Measurements from ENCODE around the gene UAP1L1.

Gene UAP1L1

DNA sequence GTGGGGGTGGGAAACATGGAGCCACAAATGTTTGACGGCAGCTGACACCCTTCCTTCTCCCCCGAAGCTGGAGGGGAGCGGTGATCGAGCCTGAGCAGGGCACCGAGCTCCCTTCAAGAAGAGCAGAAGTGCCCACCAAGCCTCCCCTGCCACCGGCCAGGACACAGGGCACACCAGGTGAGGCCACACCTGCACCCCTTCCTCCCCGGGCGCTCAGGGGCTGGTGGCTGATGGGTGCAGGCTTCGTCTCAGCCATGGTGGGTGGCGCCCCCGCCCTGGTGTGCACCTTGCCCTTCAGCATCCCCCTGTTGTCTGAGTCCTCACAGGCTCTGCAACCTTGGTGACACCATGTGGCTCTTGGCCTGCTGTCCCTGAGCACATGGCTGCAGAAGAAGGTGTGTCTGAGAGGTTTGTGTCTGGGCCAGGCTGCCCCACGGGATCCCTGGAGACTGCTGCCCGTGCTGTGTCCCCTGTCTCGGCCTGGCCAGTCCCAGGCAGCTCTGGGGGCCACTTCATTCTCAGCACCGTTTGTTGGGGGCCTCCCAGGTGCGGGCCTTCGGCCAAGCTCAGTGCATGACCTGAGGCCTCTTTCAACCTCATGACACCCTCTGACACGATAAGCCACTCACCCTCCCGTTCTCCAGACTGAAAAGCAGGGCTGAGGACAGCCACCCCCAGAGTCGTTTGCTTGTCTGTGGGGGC, 20.6 kb downstream of the UAP1L1 start:
- no peak for DNase-seq (ENCODE audit: low read depth)

DNA sequence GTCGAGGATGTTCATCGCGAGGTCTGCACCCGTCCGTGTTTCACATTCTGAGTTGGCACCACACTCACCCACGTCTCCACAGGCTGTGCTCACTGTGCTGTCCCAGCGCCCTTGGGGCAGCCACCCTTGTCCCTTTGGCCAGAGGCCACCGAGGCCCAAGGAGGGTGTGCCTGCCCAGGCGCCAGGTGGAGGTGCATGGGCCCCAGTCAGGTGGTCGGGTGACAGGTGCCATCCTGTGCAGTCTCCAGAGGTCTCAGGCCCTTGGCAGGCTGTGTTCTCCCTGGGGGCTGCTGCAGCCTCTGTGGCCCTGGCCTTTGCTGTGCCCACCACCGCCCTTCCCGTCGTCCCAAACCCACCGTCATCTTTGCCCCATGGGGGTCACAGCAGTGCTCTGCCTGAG, 21.9 kb downstream of the UAP1L1 start:
- no peak for DNase-seq (ENCODE audit: low read depth)

DNA sequence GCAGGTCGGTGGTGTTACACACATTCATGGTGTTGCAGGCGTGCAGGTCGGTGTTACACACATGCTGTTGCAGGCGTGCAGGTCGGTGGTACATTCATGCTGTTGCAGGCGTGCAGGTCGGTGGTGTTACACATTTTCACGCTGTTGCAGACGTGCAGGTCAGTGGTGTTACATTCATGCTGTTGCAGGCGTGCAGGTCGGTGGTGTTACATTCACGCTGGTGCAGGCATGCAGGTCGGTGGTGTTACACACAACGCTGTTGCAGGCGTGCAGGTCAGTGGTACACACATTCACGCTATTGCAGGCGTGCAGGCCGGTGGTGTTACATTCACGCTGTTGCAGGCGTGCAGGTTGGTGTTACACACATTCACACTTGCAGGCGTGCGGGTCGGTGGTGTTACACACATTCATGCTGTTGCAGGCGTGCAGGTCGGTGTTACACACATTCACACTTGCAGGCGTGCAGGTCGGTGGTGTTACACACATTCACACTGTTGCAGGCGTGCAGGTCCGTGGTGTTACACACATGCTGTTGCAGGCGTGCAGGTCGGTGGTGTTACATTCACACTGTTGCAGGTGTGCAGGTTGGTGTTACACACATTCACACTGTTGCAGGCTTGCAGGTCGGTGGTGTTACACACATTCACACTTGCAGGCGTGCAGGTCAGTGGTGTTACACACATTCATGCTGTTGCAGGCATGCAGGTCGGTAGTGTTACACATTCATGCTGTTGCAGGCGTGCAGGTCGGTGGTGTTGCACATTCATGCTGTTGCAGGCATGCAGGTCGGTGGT, 26.1 kb downstream of the UAP1L1 start:
- DNase-seq (ENCODE audit: low read depth): no peak

DNA sequence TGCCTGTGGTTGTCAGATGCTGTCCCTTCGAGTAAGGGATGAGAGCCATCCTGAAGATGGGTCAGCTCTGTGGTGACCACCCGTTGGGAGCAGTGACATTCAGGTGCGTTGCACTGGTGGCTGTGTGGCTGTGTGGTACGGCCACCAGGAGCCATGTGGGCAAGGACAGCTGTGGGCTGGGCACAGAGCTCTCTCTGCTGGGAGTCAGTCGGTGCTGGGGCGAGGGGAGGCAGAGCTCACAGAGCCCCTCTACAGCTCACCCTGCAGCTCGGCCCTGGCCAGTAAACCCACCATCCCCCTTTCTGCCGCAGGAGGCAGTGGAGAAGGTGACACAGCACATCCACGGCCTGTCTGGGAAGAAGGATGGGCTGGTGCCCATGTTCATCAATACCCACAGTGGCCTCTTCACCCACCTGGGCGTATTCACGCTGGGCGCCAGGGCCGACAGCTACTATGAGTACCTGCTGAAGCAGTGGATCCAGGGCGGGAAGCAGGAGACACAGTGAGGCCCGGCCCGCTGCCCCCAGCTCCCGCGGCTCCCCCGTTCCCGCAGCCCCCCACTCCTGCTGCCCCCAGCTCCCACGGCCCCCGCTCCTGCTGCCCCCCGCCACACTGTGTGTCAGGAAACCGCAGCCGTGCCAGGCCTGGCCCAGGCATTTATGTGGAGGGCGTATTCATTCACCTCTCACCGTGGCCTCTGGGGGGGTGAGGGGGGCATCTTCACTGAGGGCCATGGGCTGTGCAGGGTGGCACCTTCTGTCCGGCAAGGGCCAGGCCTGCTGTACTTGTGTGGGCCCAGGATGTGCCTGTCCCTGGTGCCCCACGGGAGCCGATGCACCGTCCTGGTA, 28.7 kb downstream of the UAP1L1 start:
- DNase-seq (ENCODE audit: low read depth): no peak

- no peak for DNase-seq (ENCODE audit: low read depth)
These were observed 29.4 kb downstream of the UAP1L1 start for GRCh38 chr9:137106662-137107250.

GRCh38 chr9:137107312-137107921, 30.1 kb downstream of the UAP1L1 start:
- DNase-seq (ENCODE audit: low read depth): no peak

- no peak for DNase-seq (ENCODE audit: low read depth)
These were observed 30.7 kb downstream of the UAP1L1 start for GRCh38 chr9:137107982-137108381.

- DNase-seq (ENCODE audit: low read depth): no peak
These were observed 31.4 kb downstream of the UAP1L1 start for GRCh38 chr9:137108608-137109249.

DNA sequence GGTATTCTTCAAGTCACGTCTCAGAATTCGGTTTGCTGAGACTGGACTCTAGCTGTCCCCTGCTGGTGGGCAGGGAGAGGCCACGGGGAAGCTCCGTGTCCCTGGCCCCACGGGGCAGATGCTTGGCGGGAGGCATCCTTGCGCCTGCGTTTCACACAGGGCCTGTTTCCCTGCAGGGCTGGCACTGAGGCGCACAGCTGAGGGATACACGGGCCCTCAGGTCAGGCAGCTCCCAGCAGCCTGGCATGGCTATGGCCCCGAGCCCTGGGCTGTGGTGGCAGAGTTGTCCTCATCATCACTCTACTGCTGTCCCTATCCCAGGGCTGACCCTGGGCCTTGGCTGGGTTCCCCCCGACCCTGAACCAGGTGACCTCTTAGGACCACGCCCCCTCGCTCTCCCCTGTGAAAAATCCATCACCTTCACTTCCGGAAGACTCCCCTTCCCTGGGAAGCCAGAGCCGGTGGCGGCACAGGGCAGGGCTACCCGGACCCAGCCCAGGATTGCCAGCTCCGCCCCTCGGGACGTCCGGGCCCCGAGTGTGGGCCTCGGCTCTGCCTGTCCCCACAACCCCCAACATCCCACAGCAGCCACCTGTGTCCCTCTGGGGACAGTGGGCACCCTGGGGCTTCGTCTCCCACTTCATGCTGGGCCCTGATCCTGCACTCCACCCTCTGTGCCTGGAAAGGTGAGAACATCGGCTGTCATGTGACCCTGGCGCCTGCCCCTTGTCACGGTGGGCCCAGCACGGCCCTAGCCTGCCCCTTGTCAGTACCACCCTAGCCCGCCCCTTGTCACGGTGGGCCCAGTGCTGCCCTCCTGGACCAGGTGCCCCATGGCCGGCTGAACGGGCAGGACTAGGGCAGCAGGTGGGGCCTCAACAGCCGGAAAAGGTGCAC, 32.2 kb downstream of the UAP1L1 start:
- no peak for DNase-seq (ENCODE audit: low read depth)

GRCh38 chr9:137110147-137110910, 33.0 kb downstream of the UAP1L1 start:
- DNase-seq (ENCODE audit: low read depth): no peak

- DNase-seq (ENCODE audit: low read depth): no peak
These were observed 33.8 kb downstream of the UAP1L1 start for GRCh38 chr9:137110911-137111787.

DNA sequence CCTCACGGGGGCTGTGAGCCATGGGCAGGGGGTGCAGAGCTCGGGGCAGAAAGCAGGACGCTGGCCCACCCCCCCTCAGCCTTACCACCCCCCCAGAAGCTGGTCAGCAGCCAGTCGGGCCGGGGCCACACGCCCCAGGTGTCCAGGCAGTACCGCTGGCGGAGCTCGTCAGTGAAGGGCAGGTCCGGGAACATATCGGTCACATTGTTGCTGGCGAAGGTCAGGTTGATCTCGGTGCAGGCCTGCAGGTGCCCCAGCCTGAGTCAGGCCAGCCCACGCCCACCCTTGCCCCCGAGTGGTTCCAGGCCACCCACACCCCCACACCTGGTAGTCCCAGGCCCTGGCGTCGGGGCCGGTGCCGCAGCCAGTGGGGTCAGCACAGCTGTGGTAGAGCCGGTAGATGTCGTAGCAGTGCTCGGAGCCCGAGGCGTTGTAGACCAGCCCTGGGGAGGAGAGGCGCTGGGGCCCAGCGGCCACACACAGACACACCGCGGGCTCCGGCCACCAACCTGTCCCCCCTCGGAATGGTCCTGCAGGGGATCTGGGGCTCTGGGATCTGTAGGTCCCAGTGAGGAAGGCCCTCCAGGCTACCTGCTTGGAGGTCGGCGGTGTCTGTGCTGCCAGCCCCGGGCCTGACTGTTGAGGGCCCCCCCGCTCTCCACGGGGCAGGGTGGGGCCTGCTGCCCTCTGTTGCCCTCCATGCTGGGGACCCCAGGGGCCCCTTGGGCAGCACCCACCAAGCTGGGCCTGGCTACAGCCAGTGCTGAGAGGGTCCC, 34.7 kb downstream of the UAP1L1 start:
- DNase-seq (ENCODE audit: low read depth): no peak

DNA sequence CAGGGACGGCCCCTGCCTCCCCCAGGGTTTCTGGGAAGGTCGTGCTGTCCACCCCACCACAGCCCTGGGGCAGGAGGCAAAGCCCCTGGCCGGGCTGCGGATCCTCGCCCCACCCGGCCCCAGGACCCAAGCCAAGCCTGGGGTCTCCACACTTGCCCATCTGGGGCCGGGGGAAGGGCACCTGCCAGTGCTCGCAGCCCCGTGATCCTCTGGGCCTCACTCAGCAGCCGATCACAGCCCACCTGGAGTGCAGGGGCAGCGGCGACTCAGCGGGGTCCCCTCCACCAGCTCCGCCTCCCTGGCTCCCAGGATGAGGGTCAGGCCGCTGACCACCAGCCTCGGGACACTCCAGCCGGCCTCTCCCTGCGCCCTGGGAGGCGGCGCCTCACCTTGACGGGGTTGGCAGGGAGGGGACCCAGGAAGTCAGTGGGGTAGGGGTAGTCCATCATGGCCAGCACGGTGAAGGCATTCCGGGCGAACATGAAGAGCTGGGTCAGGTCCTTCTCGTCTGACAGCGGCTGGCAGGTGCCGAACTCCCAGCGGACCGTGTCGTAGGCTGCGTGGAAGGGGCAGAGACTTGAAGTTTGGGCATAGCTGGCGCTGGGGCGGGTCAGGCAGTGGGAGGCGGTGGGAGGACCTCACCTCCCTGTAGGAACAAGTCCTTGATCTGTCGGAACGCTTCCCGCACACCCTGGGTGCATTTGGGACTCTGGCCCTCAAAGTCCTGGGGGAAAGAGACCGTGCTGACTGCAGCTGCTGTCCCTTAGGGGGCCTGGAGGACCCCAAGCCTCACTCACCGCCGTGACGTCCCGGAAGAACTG, 35.5 kb downstream of the UAP1L1 start:
- no peak for DNase-seq (ENCODE audit: low read depth)

- peak; percentile 24 for DNase-seq (ENCODE audit: low read depth)
These were observed 36.3 kb downstream of the UAP1L1 start for GRCh38 chr9:137113385-137114159.

GRCh38 chr9:137114220-137114612, 36.9 kb downstream of the UAP1L1 start:
- DNase-seq (ENCODE audit: low read depth): no peak
